ENCODE measurements around the gene ZIC3. TPM values are rescaled to one million over a fixed set of nuclear protein-coding genes. Genes with fewer than 3 reads are reported as not detected.

Gene ZIC3
- total RNA-seq, 2 experiments from 2014 or later = not detected

DNA sequence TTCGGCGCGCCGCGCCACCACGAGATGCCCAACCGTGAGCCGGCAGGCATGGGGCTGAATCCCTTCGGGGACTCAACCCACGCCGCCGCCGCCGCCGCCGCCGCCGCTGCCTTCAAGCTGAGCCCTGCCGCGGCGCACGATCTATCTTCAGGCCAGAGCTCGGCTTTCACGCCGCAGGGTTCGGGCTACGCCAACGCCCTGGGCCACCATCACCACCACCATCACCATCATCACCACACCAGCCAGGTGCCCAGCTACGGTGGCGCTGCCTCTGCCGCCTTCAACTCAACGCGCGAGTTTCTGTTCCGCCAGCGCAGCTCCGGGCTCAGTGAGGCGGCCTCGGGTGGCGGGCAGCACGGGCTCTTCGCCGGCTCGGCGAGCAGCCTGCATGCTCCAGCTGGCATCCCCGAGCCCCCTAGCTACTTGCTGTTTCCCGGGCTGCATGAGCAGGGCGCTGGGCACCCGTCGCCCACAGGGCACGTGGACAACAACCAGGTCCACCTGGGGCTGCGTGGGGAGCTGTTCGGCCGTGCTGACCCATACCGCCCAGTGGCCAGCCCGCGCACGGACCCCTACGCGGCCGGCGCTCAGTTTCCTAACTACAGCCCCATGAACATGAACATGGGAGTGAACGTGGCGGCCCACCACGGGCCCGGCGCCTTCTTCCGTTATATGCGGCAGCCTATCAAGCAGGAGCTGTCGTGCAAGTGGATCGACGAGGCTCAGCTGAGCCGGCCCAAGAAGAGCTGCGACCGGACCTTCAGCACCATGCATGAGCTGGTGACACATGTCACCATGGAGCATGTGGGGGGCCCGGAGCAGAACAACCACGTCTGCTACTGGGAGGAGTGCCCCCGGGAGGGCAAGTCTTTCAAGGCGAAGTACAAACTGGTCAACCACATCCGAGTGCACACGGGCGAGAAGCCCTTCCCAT lies 1.1 kb downstream of the ZIC3 start:
- H3K27me3 Mint-ChIP-seq = peaks cover 66% of the 10 kb centered on the region
- H3K4me3 Mint-ChIP-seq = no peak overlapping the region
- ATAC-seq (no peak), DNase-seq (no peak)
- CTCF ChIA-PET = no interaction called here
- H3K4me1 Mint-ChIP-seq = peaks cover 4% of the 10 kb centered on the region
- peaks cover 6% of the 10 kb centered on the region for H3K36me3 Mint-ChIP-seq
- H3K9me3 Mint-ChIP-seq (ENCODE audit: low read depth) = no peaks in the 10 kb centered on the region
- peak overlapping the region; percentile 62 for H3K27ac Mint-ChIP-seq

DNA sequence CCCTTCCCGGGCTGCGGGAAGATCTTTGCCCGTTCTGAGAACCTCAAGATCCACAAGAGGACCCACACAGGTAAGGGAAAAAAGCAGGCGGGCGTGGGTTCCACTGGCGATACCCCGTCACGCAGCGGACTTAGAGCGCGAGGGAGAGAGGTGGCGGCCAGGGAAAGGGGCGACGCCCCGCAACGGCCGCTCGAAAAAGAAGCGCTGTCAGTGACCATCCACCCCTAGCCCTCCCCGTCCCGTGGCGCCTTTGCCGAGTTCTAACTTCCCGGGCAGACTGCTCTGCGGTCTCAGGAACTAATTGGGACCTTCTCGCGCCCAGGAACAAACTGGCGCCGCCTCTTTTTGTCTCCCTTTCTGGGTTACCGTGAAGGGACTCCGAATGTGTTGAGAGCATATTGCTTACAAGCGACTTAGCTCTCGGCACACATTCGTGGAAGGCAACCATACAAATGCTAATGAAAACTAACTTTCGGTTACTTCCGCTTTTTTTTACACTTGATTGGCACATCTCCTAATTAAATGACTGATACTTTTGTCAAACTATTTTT lies 1.8 kb downstream of the ZIC3 start:
- Mint-ChIP-seq H3K27me3 (peaks cover 65% of the 10 kb centered on the region), H3K27ac (peak overlapping the region; percentile 62)
- no peak for ATAC-seq

DNA sequence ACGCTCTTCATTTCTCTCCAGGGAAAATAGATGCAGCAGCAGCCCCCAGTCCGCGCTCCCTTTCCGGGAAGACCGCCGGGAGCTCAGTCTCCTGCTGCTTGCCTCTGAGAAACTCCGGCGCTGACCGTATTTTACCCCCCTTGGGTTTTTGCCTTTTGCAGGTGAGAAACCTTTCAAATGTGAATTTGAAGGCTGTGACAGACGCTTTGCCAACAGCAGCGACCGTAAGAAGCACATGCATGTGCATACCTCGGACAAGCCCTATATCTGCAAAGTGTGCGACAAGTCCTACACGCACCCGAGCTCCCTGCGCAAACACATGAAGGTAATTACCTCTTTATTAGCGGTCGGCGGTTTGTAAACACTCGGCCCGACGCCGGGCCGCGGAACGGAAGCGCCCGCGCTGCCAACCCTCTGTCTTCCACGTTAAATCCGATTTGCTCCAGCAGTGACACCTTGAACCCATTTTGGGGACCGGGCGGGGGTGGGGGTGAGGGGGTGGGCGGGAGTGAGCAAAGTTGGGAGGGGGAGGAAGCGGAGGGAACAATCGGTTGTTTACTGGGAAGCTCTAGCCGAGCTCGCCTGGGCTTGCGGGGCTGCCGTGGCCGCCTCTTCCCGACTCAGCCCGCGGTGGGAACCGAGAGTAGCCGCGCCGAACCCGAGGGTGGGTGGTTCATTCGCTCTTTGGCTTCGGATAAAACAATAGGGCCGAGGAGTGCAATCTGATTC lies 3.0 kb downstream of the ZIC3 start:
- Mint-ChIP-seq H3K36me3 (peaks cover 6% of the 10 kb centered on the region), H3K4me3 (peak overlapping the region; percentile 24), H3K27me3 (peaks cover 63% of the 10 kb centered on the region), H3K9me3 (ENCODE audit: low read depth) (no peaks in the 10 kb centered on the region), H3K27ac (peak overlapping the region; percentile 24), H3K4me1 (peaks cover 4% of the 10 kb centered on the region)
- DNase-seq = no peak
- CTCF ChIA-PET = no interaction called here
- no peak for ATAC-seq

More for the DNA sequence above, 1.8 kb downstream of the ZIC3 start:
- Mint-ChIP-seq H3K36me3 (peaks cover 6% of the 10 kb centered on the region), H3K9me3 (ENCODE audit: low read depth) (no peaks in the 10 kb centered on the region), H3K4me1 (peaks cover 4% of the 10 kb centered on the region), H3K4me3 (no peak overlapping the region)
- CTCF ChIA-PET = no interaction called here
- no peak for DNase-seq

GRCh38 chrX:137569470-137569891 lies 3.6 kb downstream of the ZIC3 start:
- Mint-ChIP-seq H3K9me3 (ENCODE audit: low read depth) (no peaks in the 10 kb centered on the region), H3K27ac (no peak overlapping the region), H3K4me3 (no peak overlapping the region), H3K27me3 (peaks cover 60% of the 10 kb centered on the region), H3K36me3 (peaks cover 6% of the 10 kb centered on the region), H3K4me1 (peaks cover 4% of the 10 kb centered on the region)
- DNase-seq (no peak), ATAC-seq (no peak)
- CTCF ChIA-PET = no interaction called here

- Mint-ChIP-seq H3K27ac (no peak overlapping the region), H3K4me1 (no peaks in the 10 kb centered on the region), H3K4me3 (no peak overlapping the region), H3K9me3 (ENCODE audit: low read depth) (no peaks in the 10 kb centered on the region), H3K36me3 (no peaks in the 10 kb centered on the region), H3K27me3 (peaks cover 61% of the 10 kb centered on the region)
- no peak for ATAC-seq
- CTCF ChIA-PET = no interaction called here
- DNase-seq = no peak
Measured at GRCh38 chrX:137573324-137574101, 7.6 kb downstream of the ZIC3 start.

- Mint-ChIP-seq H3K4me1 (no peaks in the 10 kb centered on the region), H3K4me3 (no peak overlapping the region), H3K36me3 (no peaks in the 10 kb centered on the region), H3K27me3 (peaks cover 56% of the 10 kb centered on the region), H3K9me3 (ENCODE audit: low read depth) (no peaks in the 10 kb centered on the region), H3K27ac (no peak overlapping the region)
- ATAC-seq (no peak), DNase-seq (no peak)
- CTCF ChIA-PET = no interaction called here
Measured at GRCh38 chrX:137574102-137574783, 8.3 kb downstream of the ZIC3 start.

GRCh38 chrX:137574784-137575293 lies 8.9 kb downstream of the ZIC3 start:
- no peaks in the 10 kb centered on the region for H3K36me3 Mint-ChIP-seq
- no peaks in the 10 kb centered on the region for H3K4me1 Mint-ChIP-seq
- DNase-seq (no peak), ATAC-seq (no peak)
- CTCF ChIA-PET = no interaction called here
- H3K4me3 Mint-ChIP-seq = no peak overlapping the region
- H3K9me3 Mint-ChIP-seq (ENCODE audit: low read depth) = no peaks in the 10 kb centered on the region
- H3K27ac Mint-ChIP-seq = no peak overlapping the region
- H3K27me3 Mint-ChIP-seq = peaks cover 51% of the 10 kb centered on the region

DNA sequence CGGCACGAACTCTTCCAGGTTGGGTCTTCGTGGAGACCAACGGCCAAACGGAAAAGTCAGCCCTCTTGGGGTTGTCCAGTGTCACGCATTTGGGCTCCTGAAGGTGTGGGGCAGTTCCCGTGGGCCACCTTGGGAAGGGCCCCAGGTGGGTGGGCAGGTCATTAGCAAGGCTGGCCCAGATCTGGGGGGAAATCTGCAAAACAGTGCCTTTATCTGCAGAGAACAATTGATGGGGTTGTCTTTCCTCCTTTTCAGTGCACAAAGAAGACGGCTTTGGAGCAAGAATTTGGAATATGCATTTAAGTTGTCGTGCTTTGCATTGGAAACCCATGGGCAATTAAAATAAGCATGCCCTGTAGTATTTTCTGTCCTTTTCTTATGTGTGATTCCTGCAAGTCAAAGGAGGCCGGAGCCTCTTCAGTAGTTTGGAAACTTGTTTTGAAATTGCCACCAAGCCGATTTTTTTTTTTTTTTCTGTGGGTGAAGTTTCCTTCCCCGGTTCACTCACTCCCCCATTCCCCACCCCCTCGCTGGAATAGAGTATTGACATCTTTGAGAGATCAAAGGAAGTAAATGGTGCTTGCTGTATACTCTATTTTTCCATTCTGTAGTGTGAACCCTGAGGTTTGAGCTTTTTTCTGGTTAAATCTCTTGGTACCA lies 9.8 kb downstream of the ZIC3 start:
- Mint-ChIP-seq H3K27ac (no peak overlapping the region), H3K36me3 (no peaks in the 10 kb centered on the region), H3K27me3 (peaks cover 42% of the 10 kb centered on the region), H3K4me1 (no peaks in the 10 kb centered on the region), H3K9me3 (ENCODE audit: low read depth) (no peaks in the 10 kb centered on the region), H3K4me3 (no peak overlapping the region)
- DNase-seq = no peak
- no peak for ATAC-seq
- CTCF ChIA-PET = no interaction called here

- Mint-ChIP-seq H3K27me3 (no peaks in the 10 kb centered on the region), H3K36me3 (no peaks in the 10 kb centered on the region), H3K27ac (no peak overlapping the region), H3K4me3 (no peak overlapping the region), H3K9me3 (ENCODE audit: low read depth) (no peaks in the 10 kb centered on the region), H3K4me1 (no peaks in the 10 kb centered on the region)
- no peak for DNase-seq
- CTCF ChIA-PET = no interaction called here
- ATAC-seq = no peak
Measured at GRCh38 chrX:137587151-137587550, 21.2 kb downstream of the ZIC3 start.

DNA sequence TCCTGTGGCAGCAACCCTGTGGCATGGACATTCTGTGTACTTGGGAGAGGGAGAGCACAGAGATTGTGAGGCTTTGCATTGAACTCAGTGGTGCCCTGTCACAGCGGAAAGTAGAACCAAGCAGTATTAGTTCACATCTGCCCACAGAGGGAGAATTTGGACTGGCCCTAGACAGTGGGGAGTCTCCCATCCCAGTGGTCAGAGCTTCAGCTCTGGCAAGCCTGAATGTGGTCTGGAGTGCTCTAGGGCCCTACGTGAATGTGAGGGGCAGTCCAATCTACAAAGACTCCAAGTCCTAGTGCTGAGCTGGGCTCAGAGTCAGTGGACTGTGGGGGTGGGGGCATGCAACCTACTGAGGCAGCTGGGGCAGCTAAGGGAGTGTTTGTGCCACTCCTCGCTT lies 34.8 kb downstream of the ZIC3 start:
- Mint-ChIP-seq H3K27ac (no peak overlapping the region), H3K36me3 (no peaks in the 10 kb centered on the region), H3K27me3 (no peaks in the 10 kb centered on the region), H3K4me1 (no peaks in the 10 kb centered on the region), H3K4me3 (no peak overlapping the region), H3K9me3 (ENCODE audit: low read depth) (peaks cover 2% of the 10 kb centered on the region)
- ATAC-seq (no peak), DNase-seq (no peak)
- CTCF ChIA-PET = no interaction called here
